Tibial artery (tissue), 4 donors: Measurements from ENCODE around the gene EME1.

ENCODE experiments used
- DNase-seq, 2 donors: peaks; one replicate each; pipeline ENCODE4 v3.0.0-alpha.2; 2019
- H3K27ac ChIP-seq, 2 donors: fragments of 200-600 bp; sonication (generic) in 1 of 2; 1 replicate in 1 of 2; 2 replicates in 1 of 2; pipeline ENCODE4 v1.5.1; 2018 to 2019; ENCODE audit warnings: mild to moderate bottlenecking in 1 of 2
- H3K27me3 ChIP-seq, 2 donors: fragments of 200-600 bp; sonication (generic) in 1 of 2; one replicate each; pipeline versions ENCODE4 v1.5.1 to v1.6.0; 2016 to 2019
- H3K36me3 ChIP-seq, 3 donors: fragments of 200-600 bp; sonication (generic) in 2 of 3; one replicate each; pipeline ENCODE4 v1.5.1; 2016 to 2019; ENCODE audit warnings: mild to moderate bottlenecking in 2 of 3
- H3K4me1 ChIP-seq, 4 donors: fragments of 200-600 bp; sonication (generic) in 2 of 4; 1 replicate in 3 of 4; 2 replicates in 1 of 4; pipeline ENCODE4 v1.5.1; 2016 to 2019
- H3K4me3 ChIP-seq, 2 donors: fragments of 200-600 bp; sonication (generic) in 1 of 2; 1 replicate in 1 of 2; 2 replicates in 1 of 2; pipeline ENCODE4 v1.5.1; 2018 to 2019; ENCODE audit warnings: mild to moderate bottlenecking in 2 of 2
- H3K9me3 ChIP-seq, 3 donors: fragments of 200-600 bp; sonication (generic) in 1 of 3; one replicate each; pipeline ENCODE4 v1.5.1; 2016 to 2019
- CTCF ChIP-seq, 2 experiments: fragments of 200-600 bp in 1 of 2; fragments of 450-650 bp in 1 of 2; IDR thresholded peaks; one replicate each; pipeline ENCODE4 v1.5.1; 2017 to 2019; ENCODE audit warnings: antibody characterized with exemption in 2 of 2, mild to moderate bottlenecking in 1 of 2, moderate library complexity in 1 of 2
- intact Hi-C: fragments of 100-400 bp; cut with DNase I; formaldehyde crosslinking; loops from one replicate; pipeline ENCODE4 v1.15.0; 2023; ENCODE audit warnings: low total_unique reads

Gene EME1

DNA sequence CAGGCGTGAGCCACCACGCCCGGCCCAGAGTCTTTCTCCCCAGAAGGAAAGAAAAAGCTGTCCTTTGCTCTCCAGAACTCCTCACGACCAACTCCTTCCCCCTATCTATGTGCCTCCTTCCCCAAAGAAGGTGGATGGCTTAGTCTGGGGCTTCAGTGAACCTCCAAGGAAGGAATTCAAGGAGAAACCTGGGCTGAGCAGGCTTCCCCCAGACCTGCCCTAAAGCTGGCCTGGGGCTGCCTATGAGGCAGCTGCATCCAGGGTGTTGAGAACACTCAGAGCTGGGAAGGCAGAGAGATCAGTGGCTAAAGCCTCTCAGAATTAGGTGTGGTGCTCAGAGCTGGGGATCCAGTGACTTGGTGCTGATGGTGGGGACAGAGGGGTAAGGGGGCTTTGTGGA, 56.8 kb downstream of the EME1 start:
- Histone ChIP-seq H3K36me3 (no peaks in the 10 kb centered on the region), H3K4me1 (peaks cover 0 to 30% (median 18%) of the 10 kb centered on the region in 4 donors), H3K27me3 (no peaks in the 10 kb centered on the region), H3K27ac (no peak overlapping the region), H3K4me3 (no peak overlapping the region), H3K9me3 (no peaks in the 10 kb centered on the region)
- intact Hi-C loops = no loop called here
- DNase-seq = no peak
- no peak for TF ChIP-seq CTCF (IDR thresholded peaks at IDR 0.05)
